Astrocyte (in vitro differentiated cells and primary cell): ENCODE results near the gene MAT2A. TPM values are rescaled to one million over a fixed set of nuclear protein-coding genes. Genes with fewer than 3 reads are reported as not detected.

Source experiments
- DNase-seq: peaks from one replicate; pipeline ENCODE4 v3.0.0-alpha.2; 2010; ENCODE audit warnings: low read depth
- FAIRE-seq: peaks from 2 replicates; lab custom pipeline; 2011; peaks lifted over from hg19 to GRCh38; lab: Jason Lieb, UNC
- H2AFZ ChIP-seq: 2 replicates; pipeline ENCODE4 v1.6.0; 2012; ENCODE audit warnings: low read depth, low read length, inconsistent platforms
- H3K27ac ChIP-seq: 2 replicates; pipeline ENCODE4 v1.5.1; 2011; ENCODE audit warnings: low read depth, low read length, inconsistent platforms
- H3K27me3 ChIP-seq: 2 replicates; pipeline ENCODE4 v1.6.0; 2011; ENCODE audit warnings: low read length, inconsistent platforms; ENCODE audit not compliant: insufficient read depth
- H3K36me3 ChIP-seq: 2 replicates; pipeline ENCODE4 v1.5.1; 2011; ENCODE audit warnings: low read length, inconsistent platforms; ENCODE audit not compliant: insufficient read depth
- H3K4me1 ChIP-seq: 2 replicates; pipeline ENCODE4 v1.5.1; 2011; ENCODE audit warnings: low read length, inconsistent platforms; ENCODE audit not compliant: insufficient read depth
- H3K4me2 ChIP-seq: 2 replicates; pipeline ENCODE4 v1.6.0; 2012; ENCODE audit warnings: low read length, inconsistent platforms
- H3K4me3 ChIP-seq: 2 replicates; pipeline ENCODE4 v1.5.1; 2011; ENCODE audit warnings: low read depth, mild to moderate bottlenecking, low read length, inconsistent platforms; ENCODE audit not compliant: insufficient read depth
- H3K79me2 ChIP-seq: 2 replicates; pipeline ENCODE4 v1.6.0; 2012; ENCODE audit warnings: mild to moderate bottlenecking, low read length, inconsistent platforms; ENCODE audit not compliant: insufficient read depth
- H3K9ac ChIP-seq: 2 replicates; pipeline ENCODE4 v1.6.0; 2012; ENCODE audit warnings: mild to moderate bottlenecking, low read length, inconsistent platforms
- H3K9me3 ChIP-seq: 2 replicates; pipeline ENCODE4 v1.5.1; 2012; ENCODE audit warnings: low read depth, mild to moderate bottlenecking, low read length, inconsistent platforms; ENCODE audit not compliant: insufficient read depth
- H4K20me1 ChIP-seq: 2 replicates; pipeline ENCODE4 v1.6.0; 2012; ENCODE audit warnings: low read length, inconsistent platforms; ENCODE audit not compliant: insufficient read depth
- H3K27ac Mint-ChIP-seq: one replicate; pipeline ENCODE4 v1.8.0; 2021; ENCODE audit warnings: mild to moderate bottlenecking, mixed read lengths; ENCODE audit not compliant: unreplicated experiment
- H3K27me3 Mint-ChIP-seq: one replicate; pipeline ENCODE4 v1.8.0; 2021; ENCODE audit warnings: low read depth, mixed read lengths; ENCODE audit not compliant: unreplicated experiment
- H3K36me3 Mint-ChIP-seq: one replicate; pipeline ENCODE4 v1.8.0; 2021; ENCODE audit warnings: low read depth, mixed read lengths; ENCODE audit not compliant: unreplicated experiment
- H3K4me1 Mint-ChIP-seq: one replicate; pipeline ENCODE4 v1.8.0; 2021; ENCODE audit warnings: low read depth, mixed read lengths; ENCODE audit not compliant: unreplicated experiment
- H3K4me3 Mint-ChIP-seq: one replicate; pipeline ENCODE4 v1.8.0; 2021; ENCODE audit warnings: mild to moderate bottlenecking, moderate library complexity, mixed read lengths; ENCODE audit not compliant: unreplicated experiment
- H3K9me3 Mint-ChIP-seq: one replicate; pipeline ENCODE4 v1.8.0; 2021; ENCODE audit warnings: mild to moderate bottlenecking, mixed read lengths; ENCODE audit not compliant: unreplicated experiment
- CTCF ChIP-seq: IDR thresholded peaks from 2 replicates; pipeline ENCODE4 v1.5.1; 2011; ENCODE audit warnings: low read depth, mild to moderate bottlenecking, inconsistent platforms, low read length, moderate library complexity; ENCODE audit not compliant: insufficient read depth
- EZH2 ChIP-seq: IDR thresholded peaks from 2 replicates; pipeline ENCODE4 v1.6.1; 2012; ENCODE audit warnings: mild to moderate bottlenecking, low read length, inconsistent platforms; ENCODE audit not compliant: insufficient read depth
- total RNA-seq: library from RNA; stranded (reverse); gene quantifications from 2 replicates; pipeline ENCODE4 v1.2.1, GENCODE V29; 2021

MAT2A gene
- total RNA-seq, 1 donor from 2014 or later = 180 TPM

GRCh38 chr2:85503851-85504777 lies 34.9 kb upstream of the MAT2A start:
- H3K9me3 ChIP-seq = no peaks in the 10 kb centered on the region
- Mint-ChIP-seq H3K9me3 (no peaks in the 10 kb centered on the region), H3K4me3 (no peak overlapping the region), H3K27me3 (peaks cover 5% of the 10 kb centered on the region), H3K36me3 (no peaks in the 10 kb centered on the region), H3K4me1 (peaks cover 15% of the 10 kb centered on the region), H3K27ac (no peak overlapping the region)
- H4K20me1 ChIP-seq = no peaks in the 10 kb centered on the region
- H3K9ac ChIP-seq = no peak overlapping the region
- TF ChIP-seq EZH2 (no peak), CTCF (no peak)
- peaks cover 27% of the 10 kb centered on the region for H3K4me1 ChIP-seq
- H3K79me2 ChIP-seq = no peaks in the 10 kb centered on the region
- FAIRE-seq = no peak
- no peaks in the 10 kb centered on the region for H3K36me3 ChIP-seq
- no peaks in the 10 kb centered on the region for H3K27me3 ChIP-seq
- peak overlapping the region; percentile 28 for H3K27ac ChIP-seq
- no peak overlapping the region for H3K4me3 ChIP-seq
- peak; percentile 69 for DNase-seq
- no peak overlapping the region for H2AFZ ChIP-seq
- H3K4me2 ChIP-seq = peak overlapping the region; percentile 61

- H3K36me3 Mint-ChIP-seq = no peaks in the 10 kb centered on the region
- peak overlapping the region; percentile 41 for H3K27ac Mint-ChIP-seq
- FAIRE-seq = peak; percentile 70
These were observed 34.1 kb upstream of the MAT2A start for GRCh38 chr2:85504778-85505261.

More at GRCh38 chr2:85504778-85505261, 34.1 kb upstream of the MAT2A start:
- Histone ChIP-seq H3K79me2 (no peaks in the 10 kb centered on the region), H3K9ac (no peak overlapping the region), H2AFZ (no peak overlapping the region), H3K36me3 (no peaks in the 10 kb centered on the region), H3K4me1 (peaks cover 27% of the 10 kb centered on the region), H3K9me3 (no peaks in the 10 kb centered on the region), H3K4me3 (no peak overlapping the region), H4K20me1 (no peaks in the 10 kb centered on the region), H3K27ac (peak overlapping the region; percentile 31), H3K27me3 (no peaks in the 10 kb centered on the region), H3K4me2 (peak overlapping the region; percentile 61)
- Mint-ChIP-seq H3K4me3 (no peak overlapping the region), H3K27me3 (peaks cover 5% of the 10 kb centered on the region), H3K4me1 (peaks cover 15% of the 10 kb centered on the region), H3K9me3 (peaks cover 1% of the 10 kb centered on the region)
- peak; percentile 97 for DNase-seq
- TF ChIP-seq EZH2 = no peak
- TF ChIP-seq CTCF = no peak
